ENCODE results near the gene XAB2.

- TF ChIP-seq POLR2A (IDR thresholded peaks at IDR 0.05; ENCODE audit: low read length) (peak; percentile 8), GATA1 (IDR thresholded peaks at IDR 0.05; ENCODE audit: low read depth, low read length) (no peak)
These were observed 4.4 kb upstream of the XAB2 start, which contains the start of gene PCP2 for GRCh38 chr19:7633698-7634097.

Measured in erythroblast (primary cell).